Measurements from ENCODE around the gene ARSK.
"Not testable (repeated sequence)": the region's sequence is repeated elsewhere in the genome, so short reads cannot be mapped to it uniquely, and the experiment has no call there.

The ARSK gene

DNA sequence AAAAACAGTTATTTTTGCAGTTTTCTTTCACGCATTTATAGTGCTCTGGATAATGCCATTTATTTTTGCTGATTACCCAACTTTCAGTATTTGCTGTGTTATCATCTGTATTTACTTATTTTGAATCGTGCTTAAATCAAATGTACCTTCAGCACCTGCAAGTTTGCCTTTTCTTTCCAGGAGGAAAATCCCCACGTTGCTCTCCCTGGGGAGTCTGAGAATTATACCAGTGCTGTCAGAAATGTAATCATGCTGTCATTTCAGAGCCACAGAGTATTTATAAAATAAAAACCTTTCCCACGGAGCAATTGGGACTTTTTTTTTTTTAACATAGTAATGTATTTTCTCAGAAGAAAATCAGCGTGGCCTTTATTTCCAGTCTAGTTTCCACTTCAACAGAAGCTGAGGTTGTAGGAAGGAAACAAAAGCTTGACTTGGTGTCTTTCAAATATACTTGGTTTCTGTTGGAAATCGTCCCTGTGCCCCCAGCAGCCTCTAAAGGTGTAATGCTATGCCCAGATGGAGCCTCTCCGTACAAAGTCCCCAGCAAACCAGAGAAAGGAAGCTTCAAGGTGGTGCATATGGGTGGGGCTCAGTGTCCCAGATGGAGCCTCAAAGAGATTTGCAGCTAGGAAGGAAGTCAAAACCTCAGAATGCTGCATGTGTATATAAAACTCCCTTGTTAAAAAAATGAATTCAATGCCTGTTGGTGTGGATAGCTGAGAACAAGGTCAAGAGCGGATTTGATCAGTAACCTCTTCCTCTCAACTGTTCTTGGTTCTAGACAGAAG lies 67.1 kb downstream of the ARSK start:
- no peak for DNase-seq (ENCODE audit: low read depth)

- no peak for DNase-seq (ENCODE audit: low read depth)
Observed at GRCh38 chr5:95623706-95624105, 68.8 kb downstream of the ARSK start.

- no peak for DNase-seq (ENCODE audit: low read depth)
Observed at GRCh38 chr5:95624368-95624767, 69.5 kb downstream of the ARSK start.

DNA sequence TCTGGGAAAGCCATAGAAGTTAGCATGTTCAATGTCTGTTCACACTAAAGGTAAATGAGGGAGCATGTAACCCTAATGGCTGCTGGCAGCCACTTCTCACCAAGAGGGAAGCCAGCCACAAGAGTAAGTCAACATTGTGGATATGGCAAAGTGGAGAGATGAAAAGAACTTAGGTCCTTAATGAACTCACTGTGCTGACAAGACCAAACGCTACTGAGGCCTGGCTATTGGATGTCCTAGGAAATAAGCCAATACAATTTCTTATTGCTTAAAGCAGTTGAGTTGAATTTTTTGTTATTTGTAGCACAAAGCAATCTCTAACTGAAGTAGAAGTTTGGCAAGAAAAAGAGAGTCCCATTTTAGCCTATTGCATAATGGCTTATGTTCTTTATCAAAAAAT lies 71.8 kb downstream of the ARSK start:
- DNase-seq (ENCODE audit: low read depth): no peak

DNA sequence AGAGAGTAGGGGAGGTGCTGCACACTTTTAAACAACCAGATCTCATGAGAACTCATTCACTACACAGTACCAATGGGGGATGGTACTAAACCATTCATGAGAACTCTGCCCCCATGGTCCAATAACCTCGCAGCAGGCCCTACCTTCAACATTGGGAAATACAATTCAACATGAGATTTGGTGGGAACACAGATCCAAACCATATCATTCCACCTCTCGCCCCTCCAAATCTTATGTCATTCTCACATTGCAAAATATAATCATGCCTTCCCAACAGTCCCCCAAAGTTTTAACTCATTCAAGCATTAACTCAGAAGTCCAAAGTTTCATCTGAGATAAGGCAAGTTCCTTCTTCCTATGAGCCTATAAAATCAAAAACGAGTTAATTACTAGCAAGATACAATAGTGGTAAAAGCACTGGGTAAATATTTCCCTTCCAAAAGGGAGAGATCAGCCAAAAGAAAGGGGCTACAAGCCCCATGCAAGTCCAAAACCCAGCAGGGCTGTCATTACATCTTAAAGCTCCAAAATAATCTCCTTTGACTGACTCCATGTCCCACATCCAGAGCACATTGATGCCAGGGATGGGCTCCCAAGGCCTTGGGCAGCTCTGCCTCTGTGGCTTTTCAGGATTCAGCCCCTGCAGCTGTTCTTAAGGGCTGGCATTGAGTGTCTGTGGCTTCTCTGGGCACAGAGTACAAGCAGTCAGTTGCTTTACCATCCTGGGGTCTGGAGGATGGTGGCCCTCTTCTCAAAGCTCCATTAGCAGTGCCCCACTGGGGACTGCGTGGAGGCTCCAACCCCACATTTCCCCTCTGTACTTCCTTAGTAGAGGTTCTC lies 73.3 kb downstream of the ARSK start:
- no peak for DNase-seq (ENCODE audit: low read depth)

GRCh38 chr5:95628933-95629332 lies 74.0 kb downstream of the ARSK start:
- no peak for DNase-seq (ENCODE audit: low read depth)

DNA sequence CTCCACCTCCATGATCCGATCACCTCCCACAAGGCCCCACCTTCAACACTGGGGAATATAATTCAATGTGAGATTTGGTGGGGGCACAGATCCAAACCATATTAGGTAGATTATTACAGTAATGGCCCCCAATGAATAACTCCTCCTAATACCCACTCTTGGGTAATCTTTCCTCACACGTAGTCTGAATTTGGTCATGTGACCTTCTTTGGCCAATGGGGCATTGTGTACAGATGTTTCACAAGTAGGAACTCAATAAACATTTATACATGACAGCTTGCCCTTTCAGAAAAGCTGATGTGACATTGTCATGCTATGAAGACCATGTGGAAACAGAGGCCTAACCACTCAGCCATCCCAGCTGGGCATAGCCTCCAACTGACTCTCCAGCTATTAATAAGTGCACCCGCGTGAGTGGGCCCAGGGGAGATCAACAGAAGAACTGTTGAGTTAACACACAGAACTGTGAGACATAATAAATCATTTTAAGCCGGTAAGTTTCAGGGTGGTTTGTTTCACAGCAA lies 75.6 kb downstream of the ARSK start:
- DNase-seq (ENCODE audit: low read depth): no peak

DNA sequence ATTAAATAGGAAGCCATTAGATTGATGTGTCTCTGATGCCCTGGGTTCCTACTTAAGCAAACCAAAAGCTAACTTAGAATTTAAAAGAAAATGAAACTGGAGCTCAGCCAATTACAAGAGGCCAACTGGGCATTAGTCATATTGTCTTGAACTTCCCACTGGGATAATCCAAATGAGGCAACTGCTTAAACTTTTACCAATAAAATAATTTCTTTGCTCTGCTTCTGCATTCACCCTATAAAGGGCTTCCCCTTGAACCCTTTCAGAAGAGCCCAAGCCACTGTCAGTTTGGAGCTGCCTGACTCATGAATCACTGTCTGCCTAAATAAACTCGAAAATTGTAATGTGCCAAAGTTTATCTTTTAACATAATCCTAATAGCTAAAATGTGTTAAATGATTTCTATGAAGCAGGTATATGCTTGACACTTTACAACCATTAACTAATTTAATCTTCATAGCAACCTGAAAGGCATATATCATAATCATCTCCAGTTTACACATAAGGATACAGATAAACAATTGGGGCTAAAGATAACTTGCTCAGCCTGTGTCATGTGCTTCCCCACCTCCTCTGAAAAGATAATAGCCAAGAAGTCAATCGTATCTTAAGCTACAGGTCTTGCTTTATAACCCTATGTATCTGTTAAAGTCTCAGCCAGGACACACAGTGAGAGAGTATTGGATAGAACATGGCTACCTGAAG lies 76.5 kb downstream of the ARSK start:
- no peak for DNase-seq (ENCODE audit: low read depth)

GRCh38 chr5:95631991-95632675 lies 77.2 kb downstream of the ARSK start:
- no peak for DNase-seq (ENCODE audit: low read depth)

DNA sequence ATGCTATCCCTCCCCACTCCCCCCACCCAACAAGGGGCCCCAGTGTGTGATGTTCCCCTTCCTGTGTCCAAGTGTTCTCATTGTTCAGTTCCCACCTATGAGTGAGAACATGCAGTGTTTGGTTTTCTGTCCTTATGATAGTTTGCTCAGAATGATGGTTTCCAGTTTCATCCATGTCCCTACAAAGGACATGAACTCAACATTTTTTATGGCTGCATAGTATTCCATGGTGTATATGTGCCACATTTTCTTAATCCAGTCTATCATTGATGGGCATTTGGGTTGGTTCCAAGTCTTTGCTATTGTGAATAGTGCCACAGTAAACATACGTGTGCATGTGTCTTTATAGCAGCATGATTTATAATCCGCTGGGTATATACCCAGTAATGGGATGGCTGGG lies 78.0 kb downstream of the ARSK start:
- DNase-seq (ENCODE audit: low read depth): not testable (repeated sequence)

DNA sequence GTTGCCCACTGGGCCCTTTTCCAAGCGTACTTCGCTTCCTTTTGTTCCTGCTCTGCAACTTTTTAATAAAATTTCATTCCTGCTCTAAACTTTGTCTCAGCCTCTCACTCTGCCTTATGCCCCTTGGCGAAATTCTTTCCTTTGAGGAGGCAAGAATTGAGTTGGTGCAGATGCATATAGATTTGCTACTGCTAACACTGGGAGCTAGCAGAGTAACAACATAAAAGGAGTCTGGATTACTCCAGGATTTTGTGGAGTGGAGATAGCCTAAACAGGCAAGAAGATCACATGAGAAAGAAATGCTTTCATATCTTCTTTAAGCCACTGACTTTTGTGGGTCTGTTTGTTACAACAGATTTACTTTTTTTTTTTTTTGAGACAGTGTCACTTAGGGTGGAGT lies 78.8 kb downstream of the ARSK start:
- no peak for DNase-seq (ENCODE audit: low read depth)

DNA sequence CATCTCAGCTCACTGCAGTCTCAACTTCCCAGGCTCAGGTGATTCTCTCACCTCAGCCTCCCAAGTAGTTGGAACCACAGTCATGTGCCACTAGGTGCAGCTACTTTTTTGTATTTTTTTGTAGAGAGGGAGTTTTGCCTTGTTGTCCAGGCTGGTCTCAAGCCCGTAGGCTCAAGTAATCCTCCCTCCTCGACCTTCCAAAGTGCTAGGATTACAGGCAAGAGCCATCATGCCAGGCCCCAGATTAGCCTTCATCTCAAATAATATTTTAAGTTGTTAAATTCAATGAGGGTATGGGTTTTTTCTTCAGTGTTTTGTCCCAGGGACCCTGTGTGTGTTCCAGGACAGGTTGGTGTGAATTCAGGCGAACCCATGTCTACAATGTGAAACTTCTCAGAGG lies 79.2 kb downstream of the ARSK start:
- DNase-seq (ENCODE audit: low read depth): no peak

GRCh38 chr5:95638632-95639031 lies 83.7 kb downstream of the ARSK start:
- no peak for DNase-seq (ENCODE audit: low read depth)

GRCh38 chr5:95641741-95642220 lies 86.9 kb downstream of the ARSK start:
- DNase-seq (ENCODE audit: low read depth): no peak

GRCh38 chr5:95643152-95643551 lies 88.3 kb downstream of the ARSK start:
- no peak for DNase-seq (ENCODE audit: low read depth)

- no peak for DNase-seq (ENCODE audit: low read depth)
Observed at GRCh38 chr5:95644351-95645042, 89.6 kb downstream of the ARSK start.

GRCh38 chr5:95646226-95646568 lies 91.3 kb downstream of the ARSK start:
- DNase-seq (ENCODE audit: low read depth): not testable (repeated sequence)

- peak; percentile 86 for DNase-seq (ENCODE audit: low read depth)
Observed at GRCh38 chr5:95646569-95647431, 91.9 kb downstream of the ARSK start, which contains the start of gene RFESD. Gene RFESD, plus strand, starts transcription at chr5:95646777. Its CDS starts 5,495 bp downstream, at chr5:95652272.

DNA sequence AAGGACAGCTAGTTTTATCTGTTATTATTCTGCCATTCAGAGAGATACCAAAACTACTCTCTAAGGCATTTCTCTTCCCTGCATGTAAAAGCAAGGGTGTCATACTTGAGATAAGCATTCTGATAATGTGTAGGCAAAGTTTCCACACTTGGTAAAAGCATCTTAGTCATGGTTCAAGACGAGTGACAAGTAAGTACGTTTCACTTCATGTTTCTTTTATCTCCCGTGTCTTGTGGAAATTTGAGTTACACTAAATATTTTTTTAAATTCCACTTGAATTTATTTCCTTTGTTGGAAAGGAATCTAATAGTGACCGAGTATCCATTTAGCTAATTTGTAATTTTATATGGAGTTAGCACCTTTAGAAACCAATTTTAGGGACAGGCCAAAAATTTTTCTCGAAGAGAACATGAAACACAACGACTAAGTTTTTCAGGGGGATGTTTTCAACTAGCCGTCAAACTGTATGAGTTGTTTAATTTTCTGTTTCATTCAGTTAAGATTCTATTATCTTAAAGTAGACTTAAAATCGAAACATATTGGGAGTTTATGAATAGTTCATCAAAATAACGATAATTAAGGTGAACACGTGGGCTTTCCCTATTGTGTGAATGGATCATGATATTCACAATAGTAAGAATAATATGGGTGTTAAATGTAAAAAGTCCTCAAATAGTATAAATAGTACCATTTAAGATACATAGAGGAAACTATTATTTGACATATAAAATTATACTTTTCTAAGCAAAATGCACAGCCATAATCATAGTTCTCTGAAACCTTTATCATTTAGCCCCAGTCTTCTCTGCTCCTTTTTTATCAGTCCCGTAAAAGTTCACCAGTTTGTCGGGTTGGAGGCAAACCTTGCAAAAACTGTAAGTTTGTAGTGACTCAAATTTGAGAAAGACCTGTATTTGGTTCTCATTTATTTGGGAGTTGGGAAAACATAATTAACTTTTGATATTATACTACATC lies 93.3 kb downstream of the ARSK start:
- no peak for DNase-seq (ENCODE audit: low read depth)
